TTC549 (cell line): ENCODE results near the gene PDE6D.
A peak's percentile ranks its signal among the peaks of the same experiment; 100 is the strongest.

Experiments used
- FAIRE-seq: peaks from 2 replicates; lab custom pipeline; 2012; peaks lifted over from hg19 to GRCh38; lab: Jason Lieb, UNC

Gene PDE6D

DNA sequence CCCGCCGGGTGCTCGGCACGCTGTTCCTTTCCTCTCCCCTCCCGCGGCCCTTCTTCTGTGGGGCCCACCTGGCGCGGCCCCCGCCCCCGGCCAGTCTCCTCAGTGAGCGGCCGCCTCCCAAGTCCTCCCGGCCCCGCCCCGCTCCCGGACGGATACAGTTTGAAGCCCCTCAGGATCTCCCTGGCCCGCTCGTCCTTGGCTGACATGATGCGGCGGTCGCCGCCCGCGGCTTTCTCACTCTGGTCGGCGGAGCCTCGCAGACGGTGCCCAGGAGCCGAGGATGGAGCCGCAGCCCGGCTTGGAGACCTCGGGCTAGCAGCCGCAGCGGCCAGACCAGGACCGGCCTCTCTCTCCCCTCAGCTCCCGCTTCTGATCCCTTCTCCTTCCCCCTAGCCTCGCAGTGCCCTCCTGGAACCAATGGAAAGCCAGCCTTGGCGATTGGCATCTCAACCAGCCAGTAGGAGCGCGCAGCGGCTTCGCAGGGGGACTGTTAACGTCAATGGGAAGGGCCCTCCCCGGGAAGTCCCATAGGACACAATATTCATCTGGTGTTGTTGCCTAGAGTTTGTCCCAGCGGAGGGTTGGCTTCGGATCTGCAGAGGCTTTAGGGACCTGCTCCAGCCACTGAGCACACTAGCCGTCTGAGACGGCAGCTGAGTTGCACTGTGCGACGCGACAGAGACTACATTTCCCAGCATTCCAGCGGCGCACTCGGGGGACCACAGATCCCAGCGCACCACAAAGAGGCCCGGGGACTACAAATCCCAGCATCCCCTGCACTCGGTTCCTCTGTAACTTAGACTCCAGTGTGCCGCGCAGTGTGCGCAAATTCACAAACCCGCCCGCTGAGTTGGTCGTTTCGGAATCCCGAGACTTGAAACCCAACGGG lies at the start of gene PDE6D:
Gene PDE6D, minus strand, starts transcription at position 374 of the 889 bp plus-strand sequence. Its CDS starts 168 bp downstream, at position 206.
- peak; percentile 86 for FAIRE-seq

DNA sequence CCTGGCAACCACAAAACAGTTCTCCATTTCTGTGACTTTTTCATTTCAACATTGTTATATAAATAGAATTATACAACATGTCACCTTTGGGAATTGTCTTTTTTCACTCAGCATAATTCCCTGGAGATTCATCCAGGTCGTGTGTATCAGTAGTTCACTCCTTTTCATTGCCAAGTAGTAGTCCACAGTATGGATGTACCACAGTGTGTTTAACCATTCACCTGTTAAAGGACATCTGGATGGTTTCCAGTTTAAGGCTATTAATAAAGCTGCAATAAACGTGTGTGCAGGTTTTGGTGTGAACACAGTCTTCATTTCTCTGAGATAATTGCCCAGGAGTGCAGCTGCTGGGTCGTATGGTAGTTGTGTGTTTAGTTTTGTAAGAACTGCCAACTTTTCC lies 40.8 kb upstream of the PDE6D start:
- no peak for FAIRE-seq

DNA sequence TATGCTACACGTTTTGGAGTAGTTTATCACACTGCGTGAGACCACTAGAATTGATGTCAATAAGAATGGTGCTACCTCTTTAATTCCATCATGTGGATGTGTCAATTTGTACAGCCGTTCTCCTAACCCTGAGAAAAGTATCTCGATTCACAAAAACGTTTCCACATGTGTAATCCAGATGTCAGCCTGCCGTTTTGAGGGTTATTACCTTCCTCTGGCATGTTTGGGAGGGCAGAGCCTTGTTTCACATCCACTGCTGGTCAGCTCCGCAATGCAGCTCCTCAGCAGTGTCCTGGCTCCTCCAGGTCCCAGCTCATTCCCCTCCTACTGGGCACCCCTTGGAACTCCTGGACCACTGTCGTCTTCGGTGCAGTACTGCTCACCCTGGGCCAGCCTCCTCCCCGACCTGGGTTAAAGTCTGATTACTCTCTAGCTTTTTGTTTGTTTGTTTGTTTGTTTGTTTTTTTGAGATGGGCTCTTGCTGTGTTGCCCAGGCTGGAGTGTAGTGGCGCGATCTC lies 39.8 kb upstream of the PDE6D start:
- FAIRE-seq = no peak

DNA sequence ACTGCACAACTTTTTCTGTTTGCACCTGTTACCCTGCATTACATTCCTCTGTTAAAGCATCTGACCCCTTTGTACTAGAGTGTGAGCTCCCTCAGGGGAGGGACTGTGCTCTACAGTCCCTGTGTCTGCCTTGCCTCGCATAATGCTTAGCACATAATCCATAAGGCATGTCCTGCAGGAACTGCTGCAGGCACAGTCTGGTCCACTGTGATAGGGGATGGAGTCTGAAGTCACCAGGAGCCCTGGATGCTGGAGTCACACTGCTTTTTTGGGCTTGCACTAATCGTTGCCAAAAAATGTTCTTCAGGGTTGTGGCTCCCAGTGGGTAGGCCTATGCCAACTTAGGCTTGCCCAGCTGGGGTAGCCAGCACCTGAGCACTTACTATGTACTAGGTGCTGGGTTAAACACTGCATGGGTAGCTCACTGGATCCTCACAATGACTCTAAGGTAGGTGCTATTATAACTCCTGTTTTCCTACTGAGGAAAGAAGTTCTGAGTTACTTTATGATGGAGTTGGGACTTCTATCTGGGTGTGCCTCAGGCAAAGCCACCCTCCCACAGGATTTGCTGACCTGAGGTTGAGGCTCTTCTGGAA lies 38.5 kb upstream of the PDE6D start:
- FAIRE-seq = no peak

DNA sequence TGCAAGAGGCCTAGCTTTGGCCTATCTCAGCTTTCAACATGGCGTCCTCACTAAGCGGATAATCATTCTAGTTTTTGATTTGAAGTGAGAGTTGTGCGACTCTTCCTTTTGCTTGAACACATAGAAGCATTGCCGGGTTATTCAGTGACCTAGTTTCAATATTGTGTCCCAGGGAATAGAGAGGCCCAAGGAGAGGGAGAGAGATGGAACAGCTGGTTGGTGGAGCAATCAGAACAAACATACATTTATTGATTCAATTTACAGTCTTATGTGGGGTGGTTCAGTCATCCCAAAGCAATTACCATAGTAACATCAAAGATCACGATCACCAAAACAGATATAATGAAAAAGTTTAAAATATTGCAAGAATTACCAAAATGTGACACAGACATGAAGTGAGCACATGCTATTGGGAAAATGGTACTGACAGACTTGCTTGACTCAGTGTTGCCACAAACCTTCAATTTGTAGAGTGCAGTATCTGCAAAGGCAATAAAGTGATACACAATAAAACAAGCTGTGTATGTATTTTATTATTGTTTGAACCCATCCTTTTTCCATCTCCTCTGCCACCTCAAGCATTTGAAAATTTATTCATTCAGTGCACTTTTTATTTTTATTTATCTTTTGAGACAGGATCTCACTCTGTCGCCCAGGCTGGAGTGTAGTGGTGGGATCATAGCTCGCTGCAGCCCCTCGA lies 35.4 kb upstream of the PDE6D start:
- FAIRE-seq = no peak

DNA sequence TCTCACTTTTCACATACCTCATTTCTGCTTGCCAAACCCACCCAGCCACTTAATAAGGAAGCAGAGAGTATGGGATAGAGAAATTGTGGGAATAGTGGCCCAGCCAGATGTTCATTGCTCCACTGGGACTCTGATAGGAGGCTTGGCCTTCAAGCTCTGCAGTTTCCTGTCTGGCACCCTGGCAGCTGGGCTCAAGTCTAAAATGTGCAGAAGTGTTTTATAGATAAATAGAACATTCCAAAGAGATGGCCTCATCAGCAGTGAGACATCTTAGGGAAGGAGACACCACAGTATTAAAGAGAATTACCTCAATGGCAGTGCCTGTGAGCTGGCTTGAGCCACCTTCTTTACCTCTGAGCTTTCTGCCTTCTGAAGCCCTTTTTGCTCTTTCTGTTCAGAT lies 29.8 kb upstream of the PDE6D start:
- FAIRE-seq = no peak

DNA sequence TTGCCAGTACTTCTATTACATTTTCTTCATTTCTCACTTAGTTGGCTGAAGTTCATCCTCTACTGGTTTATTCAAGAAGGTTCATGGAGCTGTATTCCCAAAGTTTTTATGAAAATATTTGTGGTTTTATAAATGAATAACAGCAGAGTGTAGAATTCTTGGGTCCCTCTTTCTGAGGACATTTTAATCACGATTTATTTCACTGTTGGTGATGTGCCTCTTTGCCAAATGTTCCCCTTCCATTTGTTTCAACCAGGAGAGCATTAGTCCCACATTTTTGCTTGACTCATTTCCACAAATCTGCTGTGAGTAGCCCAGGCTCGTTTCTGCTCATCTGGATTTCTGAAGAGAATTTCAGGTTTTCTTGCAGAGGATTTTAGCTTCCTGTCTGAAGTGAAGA lies 25.9 kb upstream of the PDE6D start:
- FAIRE-seq = no peak

DNA sequence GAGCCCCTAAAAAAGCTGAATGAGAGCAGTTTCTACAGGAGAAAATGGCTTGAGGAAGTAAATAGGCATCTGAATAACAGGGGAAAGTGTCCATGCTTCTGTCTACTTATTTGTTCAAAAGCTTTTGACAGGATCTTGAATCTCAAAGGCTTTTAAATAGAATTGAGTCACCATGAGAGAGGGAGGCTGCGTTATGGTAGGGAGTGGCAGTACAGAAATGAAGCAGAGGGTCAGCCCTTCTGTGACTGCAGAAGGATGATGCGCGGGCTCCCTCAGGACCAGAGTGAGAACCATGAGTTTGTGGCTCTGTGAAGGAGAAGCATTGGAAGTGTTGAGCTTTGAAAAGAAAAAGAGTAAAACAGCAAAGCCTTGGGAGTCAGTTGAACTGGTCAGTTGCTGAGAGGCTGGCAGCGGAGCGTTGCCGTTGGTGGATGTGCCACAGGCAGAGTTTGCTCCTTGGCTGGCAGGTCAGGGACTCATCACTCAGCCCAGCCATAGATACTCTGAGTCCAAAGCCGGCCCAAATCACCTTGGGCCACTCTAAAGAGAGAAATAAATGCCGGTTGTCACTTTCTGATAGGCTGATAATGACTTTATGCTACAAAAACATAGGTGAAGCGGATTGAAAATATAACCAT lies 22.5 kb upstream of the PDE6D start:
- FAIRE-seq = no peak

DNA sequence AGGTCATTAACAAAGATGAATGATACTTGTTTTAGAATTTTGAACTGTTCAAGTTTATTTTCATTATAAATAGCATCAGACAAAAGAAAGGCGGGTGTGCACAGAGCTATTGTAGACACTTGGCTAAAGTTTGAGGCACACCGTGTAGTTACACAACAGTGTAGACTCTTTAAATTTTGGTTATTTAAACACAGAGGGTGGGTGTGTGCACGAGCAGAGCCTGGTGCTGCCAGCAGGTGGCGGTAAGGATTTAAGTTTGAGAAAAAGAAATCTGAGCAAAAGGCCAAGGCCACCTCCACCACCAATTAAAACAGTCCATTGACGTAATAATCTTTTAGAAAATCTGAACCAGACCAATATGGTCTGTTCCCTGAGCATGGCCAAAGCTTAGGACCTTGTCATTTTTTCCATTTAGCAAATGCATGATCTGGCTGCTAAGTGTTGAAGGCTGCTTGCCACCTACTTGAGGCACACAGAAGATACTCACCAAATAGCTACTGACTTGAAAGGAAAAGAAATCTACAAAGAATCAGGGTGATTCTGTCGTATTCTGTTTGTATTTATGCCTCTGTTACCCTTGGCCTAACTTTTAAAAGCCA lies 19.5 kb upstream of the PDE6D start:
- no peak for FAIRE-seq

DNA sequence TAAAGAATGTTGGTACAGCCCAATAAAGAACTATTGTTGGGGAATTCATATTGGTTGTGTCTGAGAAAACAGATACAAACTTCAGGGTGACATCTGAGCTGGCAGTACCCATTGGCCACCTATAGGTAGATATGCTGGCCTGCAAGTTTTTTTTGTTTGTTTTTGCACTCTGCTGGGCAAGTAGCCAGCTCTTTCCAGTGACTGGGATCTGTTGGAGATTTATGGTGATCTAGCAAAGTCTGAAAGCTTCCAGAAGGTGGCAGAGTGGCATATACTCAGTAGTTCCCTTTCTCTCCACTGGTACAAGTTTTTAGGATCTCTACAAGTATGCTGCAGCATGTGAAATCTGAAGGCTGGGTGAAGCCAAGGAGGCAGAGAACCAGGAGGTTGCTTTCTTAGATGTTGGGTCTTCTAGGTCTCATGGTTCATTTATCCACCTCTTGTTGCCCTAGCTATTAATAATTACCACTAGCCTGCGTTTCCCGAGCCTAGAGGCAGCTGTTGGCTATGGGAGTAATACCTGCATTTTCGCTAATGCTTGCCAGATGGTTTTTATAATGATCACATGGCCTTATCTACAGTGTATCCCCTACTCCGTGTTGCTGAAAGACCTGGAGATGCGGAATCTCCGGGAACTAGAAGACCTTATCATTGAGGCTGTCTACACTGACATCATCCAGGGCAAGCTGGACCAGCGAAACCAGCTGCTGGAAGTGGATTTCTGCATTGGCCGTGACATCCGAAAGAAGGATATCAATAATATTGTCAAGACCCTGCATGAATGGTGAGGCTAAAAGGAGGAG lies 14.6 kb upstream of the PDE6D start:
- no peak for FAIRE-seq

DNA sequence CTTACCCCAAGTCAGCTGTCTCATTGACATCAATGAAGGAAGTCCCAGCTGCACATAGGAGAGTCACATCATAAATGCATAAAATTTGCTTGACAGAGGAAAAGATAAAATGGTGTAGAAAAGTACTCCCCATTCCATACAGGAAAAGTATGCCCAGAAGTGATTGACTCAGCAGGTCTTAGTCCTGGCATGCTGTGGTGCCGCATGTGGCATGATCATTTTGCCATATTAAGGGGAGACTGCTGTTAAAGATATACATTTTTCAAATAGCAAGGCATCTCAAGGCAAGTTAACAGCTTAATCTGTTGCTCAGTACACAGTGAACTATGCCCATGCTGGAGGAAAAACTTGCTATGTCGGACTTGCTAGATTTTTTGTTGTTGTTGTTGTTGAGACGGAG lies 13.3 kb upstream of the PDE6D start:
- FAIRE-seq = no peak

DNA sequence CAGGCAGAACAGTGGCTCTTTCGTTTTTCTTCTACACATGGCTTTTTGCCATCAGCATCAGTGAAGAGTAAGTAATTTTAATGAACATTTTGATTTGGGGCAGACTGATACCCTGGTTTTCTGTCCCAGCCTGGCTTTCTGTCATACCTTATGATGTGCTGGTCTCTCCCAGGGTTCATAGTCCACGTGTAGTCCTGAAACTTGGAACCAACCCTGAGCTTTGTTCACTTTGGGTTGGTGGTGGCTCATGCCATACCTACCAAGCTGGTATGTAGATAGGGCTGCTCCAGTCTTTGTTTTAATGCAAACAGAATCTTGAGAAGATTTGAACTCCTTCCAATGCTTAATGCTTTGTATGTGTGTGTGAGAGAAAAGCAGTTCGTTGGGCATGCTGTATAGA lies 10.0 kb upstream of the PDE6D start:
- FAIRE-seq = no peak

DNA sequence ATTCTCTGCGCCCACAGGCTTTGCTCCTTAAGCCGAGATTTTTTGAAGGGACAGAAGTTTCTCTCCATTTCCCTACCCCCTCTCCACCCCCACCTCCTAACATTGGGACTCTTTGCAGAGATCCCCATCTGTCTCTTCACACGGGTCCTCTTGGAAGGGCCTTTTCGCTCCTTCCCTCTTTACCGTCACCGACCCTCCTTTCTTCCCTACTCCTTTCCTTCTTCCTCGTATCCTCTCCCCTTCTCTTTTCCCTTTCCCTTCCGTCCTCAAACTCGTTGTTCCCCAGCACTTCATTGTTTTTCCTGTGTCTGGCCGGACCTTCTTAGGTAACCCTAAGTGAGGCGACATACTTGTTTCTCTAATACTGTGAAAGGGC lies 5.8 kb upstream of the PDE6D start:
- FAIRE-seq = no peak

DNA sequence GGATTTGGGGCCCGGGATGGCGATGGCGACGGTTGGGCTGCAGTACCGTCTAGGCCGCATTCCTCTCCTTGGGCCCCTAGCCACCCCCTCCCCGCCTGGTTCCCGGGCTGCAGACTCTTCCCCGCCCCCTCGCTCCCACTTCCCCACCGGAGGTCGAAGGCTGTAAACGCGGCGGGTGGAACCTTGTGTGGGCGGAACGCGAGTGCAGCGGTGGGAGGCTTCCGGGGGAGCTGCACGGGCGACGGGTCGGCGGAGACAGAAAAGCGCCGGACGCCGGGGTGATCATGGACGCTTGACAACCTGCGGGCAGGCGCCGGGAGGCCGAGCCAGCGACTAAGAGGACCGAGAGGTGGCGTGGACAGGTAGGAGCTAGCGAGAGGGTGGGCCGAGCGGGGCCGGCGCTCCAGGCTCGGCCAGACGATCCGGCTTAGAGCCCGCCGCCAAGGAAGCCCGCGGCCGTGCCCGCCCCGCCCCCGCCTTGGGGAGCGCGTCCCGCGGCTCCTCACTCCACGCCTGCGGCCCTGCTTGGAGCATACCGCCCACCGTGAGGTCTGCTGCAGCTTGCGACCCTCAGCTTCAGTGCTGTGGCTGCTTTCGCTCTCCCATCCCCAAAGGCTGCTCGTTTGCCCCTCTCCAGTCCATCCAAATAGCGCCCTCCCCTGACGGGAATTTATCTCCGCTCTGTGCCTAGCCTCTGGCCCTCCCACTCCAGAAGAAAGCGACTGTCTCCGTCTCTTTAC lies 5.3 kb upstream of the PDE6D start, which contains the start of gene COPS7B:
Gene COPS7B, plus strand, starts transcription at position 269 of the 740 bp plus-strand sequence. CDS start 2,126 bp downstream, outside the sequence.
- FAIRE-seq = no peak

DNA sequence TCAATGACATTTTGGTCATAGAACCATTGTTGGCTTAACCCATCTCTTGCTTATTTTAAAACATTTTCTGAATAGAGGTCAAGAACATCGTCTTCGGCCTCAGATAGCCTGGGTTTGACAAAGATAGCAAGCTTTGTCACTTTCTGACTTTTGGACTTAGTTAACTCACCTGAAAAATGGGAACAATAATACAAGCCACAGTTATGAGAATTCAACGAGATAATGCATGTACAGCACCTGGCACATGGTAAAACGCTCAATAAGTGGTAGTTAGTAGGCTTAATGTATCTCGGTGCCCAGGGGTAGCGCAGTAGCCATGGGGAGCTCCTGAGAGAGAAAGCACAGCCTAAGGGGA lies 4.7 kb upstream of the PDE6D start:
- no peak for FAIRE-seq

DNA sequence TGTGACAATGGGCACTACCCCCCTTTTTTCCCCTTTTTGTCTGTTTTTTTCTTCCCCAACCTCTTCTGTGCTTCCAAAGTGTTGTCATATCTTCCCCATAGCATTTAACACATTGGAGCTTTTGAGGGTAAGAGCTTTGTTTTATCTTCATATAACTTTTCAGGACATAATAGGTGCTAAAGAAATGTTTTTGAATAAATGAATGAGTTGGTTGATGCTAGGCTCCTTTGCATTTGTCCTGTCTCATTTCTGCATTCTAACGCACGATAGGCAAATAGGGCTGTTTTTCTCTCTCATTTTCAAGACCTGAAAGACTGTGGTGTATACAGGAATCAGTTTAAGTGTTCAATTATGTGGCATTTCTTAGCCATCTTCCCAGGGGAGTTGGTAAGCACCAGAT lies 4.3 kb upstream of the PDE6D start:
- no peak for FAIRE-seq

DNA sequence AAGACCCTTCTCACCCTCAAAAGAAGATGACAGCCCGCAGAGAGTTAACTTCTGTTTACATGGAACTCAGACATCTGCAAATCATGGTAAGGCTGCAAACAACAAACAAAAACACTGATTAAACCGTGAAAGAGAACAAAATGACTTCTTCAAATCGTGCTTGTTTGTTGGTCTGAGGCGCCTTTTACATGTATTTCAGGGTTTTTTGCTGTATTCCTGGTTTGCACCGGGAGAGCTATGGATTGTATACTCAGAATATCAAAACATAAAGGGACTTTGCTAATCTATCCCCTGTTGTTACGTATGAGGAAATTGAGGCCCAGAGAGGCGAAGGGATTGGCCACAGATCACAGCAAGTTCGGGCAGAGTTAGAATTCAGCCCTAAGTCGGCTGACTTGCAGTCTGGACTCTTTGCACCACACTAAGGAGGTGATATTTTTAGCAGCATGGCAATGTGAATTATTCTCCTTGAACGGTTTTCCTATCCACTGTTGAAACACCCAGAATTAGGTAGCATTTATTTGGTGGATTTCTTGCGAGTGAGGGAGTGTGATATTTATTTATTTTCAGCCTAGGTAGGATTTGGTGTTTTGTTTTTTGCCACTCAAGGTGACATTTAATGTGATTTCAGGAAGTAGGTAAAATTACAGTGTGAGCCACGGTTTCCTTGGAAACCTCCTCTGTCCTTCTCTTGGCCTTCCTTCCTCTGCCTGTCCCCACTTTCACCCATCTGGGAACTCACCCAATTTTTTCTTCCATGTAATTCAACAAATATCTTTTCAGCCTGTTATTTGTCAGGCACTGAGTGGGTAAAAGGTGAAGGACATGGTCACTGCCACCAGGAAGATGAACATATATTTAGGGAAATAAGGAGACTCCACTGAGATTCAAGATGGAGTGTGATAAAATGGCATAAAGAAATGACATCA lies 980 bp upstream of the PDE6D start:
- no peak for FAIRE-seq

DNA sequence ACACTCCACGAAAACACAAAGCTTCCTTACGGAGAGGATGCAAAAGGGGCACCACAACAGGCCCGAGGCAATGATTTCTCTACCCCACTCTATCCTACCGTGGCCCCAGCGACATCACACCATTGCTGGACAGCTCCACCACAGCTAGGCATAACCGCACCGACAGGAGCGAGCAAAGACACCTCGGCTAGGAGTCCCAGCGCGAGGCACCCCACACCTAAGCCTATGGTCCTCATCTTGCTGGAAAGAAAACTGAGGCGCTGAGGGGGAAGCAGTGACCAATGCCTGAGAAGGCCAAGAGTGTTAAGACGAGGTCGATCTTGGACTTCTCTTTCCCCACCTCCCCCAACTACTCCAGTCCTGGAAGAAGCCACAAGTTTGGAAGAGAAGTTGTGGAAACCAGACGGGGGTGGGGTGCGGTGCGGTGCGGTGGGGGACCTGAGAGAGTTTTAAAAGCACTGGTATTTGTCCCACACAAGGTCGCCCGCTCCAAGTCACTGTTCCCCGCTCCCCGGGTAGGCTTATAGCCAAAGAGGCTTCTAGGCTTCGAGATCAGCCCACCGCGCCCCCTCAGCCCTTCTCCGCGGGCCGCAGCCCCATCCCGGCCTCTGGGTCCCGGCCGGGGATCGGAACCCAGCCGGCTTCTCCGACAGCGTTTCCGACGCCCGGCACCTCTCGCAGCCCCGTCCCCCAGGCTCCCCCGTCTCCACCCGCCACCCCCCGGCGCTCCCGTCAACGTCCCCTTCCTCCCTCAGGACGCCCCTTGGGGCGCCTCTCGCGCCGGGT lies 766 bp downstream of the PDE6D start:
- no peak for FAIRE-seq
